ENCODE data around the gene RPL35.

Gene RPL35

DNA sequence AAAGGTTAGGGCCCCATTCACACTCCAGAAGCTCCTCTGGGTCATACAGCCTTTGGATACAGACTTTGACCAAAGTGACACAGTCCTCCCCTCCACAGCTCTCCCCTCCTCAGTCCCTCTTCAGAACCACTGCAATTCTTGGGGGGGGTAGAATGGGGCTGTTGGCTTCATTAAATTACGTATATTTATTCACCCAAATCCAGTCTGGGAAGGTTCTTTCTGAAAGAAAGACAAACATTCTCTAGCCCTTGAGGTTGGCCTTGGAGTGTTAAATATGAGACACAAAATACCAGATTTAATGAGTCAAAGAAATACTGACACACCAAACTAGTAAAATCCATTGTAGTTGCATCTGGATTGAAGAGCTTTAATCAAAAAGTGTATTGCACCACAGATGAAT is 16.3 kb upstream of the RPL35 start:
- no peak overlapping the region for H3K4me3 ChIP-seq (replicated peaks; ENCODE audit: low read depth, low read length)
- no peak for TF ChIP-seq CTCF (IDR thresholded peaks at IDR 0.05; ENCODE audit: low read depth, low read length, missing control alignments)
- no peak for DNase-seq (ENCODE audit: extremely low read depth, low read depth)

DNA sequence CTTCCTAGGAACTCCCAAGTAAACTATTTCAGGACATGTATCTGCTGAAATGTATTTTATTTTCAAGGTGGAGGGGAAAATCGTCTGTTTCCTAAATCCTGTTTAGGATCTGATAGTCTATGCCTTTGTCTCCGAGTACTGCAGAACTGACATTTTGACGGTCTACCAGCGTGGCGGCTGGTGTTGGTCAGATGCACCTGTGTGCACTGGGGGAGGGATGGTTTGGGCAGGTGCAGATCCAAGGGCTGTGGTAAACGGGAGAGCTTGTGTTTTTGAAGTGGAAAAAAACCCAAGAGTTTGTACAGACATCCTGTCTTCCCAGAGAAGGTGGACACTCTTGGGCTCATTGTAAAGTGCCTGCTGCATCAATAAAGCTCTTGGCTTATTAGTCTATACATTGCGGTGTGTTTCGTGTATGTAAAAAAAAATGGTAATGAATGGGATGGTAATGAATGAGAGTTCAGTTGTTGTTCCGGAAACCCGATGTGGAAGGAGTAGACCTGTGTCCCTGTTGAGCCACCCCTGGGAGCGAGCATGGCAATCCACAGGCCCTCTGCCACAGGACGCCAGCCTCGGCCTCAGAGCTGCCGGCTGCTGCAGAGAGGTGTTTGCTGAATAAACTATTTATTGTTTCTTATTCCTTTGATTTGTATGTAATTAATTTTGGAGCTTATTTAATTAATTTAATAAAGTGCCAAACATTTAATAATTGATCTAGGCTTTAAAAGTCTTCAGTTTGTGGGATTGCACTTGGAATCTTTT is 15.4 kb upstream of the RPL35 start:
- no peak for DNase-seq (ENCODE audit: extremely low read depth, low read depth)
- H3K4me3 ChIP-seq (replicated peaks; ENCODE audit: low read depth, low read length): no peak overlapping the region
- no peak for TF ChIP-seq CTCF (IDR thresholded peaks at IDR 0.05; ENCODE audit: low read depth, low read length, missing control alignments)

- DNase-seq (ENCODE audit: extremely low read depth, low read depth): no peak
- no peak for TF ChIP-seq CTCF (IDR thresholded peaks at IDR 0.05; ENCODE audit: low read depth, low read length, missing control alignments)
- H3K4me3 ChIP-seq (replicated peaks; ENCODE audit: low read depth, low read length): no peak overlapping the region
Measured at GRCh38 chr9:124875501-124875900, 13.7 kb upstream of the RPL35 start.

GRCh38 chr9:124873664-124874063 is 11.9 kb upstream of the RPL35 start:
- TF ChIP-seq CTCF (IDR thresholded peaks at IDR 0.05; ENCODE audit: low read depth, low read length, missing control alignments): no peak
- no peak for DNase-seq (ENCODE audit: extremely low read depth, low read depth)
- no peak overlapping the region for H3K4me3 ChIP-seq (replicated peaks; ENCODE audit: low read depth, low read length)

GRCh38 chr9:124871156-124871561 is 9.4 kb upstream of the RPL35 start:
- no peak for DNase-seq (ENCODE audit: extremely low read depth, low read depth)
- TF ChIP-seq CTCF (IDR thresholded peaks at IDR 0.05; ENCODE audit: low read depth, low read length, missing control alignments): no peak
- H3K4me3 ChIP-seq (replicated peaks; ENCODE audit: low read depth, low read length): peak overlapping the region; percentile 96

DNA sequence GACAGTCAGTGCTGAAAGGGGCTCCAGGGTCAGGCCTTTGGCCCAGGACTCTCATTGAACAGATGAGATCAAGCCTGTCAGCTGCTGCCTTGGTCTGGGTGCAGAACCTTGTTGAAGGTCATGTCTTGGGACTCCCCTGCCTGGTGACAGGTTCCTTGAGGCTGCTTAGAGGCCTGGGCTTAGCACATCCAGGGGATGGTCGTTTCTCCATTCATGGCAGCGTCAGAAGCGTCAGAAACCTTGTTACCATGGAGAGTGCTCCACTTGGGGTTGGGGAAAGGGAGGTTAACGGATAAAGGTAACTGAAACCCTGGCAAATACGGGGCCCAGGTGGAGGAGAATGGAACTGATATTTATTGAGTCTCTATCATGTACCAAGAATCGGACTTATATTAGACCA is 9.0 kb upstream of the RPL35 start:
- DNase-seq (ENCODE audit: extremely low read depth, low read depth): no peak
- no peak for TF ChIP-seq CTCF (IDR thresholded peaks at IDR 0.05; ENCODE audit: low read depth, low read length, missing control alignments)
- peak overlapping the region; percentile 96 for H3K4me3 ChIP-seq (replicated peaks; ENCODE audit: low read depth, low read length)

Data from HFF-Myc (cell line).